ENCODE measurements around the gene CCDC33. TPM values are rescaled to one million over a fixed set of nuclear protein-coding genes. Genes with fewer than 3 reads are reported as not detected.
A peak's percentile ranks its signal among the peaks of the same experiment; 100 is the strongest.

The CCDC33 gene
- total RNA-seq (2021; ENCODE audit: unreplicated experiment), result not detected
- polyA plus RNA-seq (2012; ENCODE audit: insufficient read length), result not detected
- Bru-seq, nascent RNA, result not detected
- BruChase-seq, experiment 1, labeled RNA remaining after a 2-hour chase, result percentile 1 among the genes with signal in this experiment
- not detected for BruChase-seq, experiment 2, labeled RNA remaining after a 6-hour chase
- long read RNA-seq, result 0 reads

DNA sequence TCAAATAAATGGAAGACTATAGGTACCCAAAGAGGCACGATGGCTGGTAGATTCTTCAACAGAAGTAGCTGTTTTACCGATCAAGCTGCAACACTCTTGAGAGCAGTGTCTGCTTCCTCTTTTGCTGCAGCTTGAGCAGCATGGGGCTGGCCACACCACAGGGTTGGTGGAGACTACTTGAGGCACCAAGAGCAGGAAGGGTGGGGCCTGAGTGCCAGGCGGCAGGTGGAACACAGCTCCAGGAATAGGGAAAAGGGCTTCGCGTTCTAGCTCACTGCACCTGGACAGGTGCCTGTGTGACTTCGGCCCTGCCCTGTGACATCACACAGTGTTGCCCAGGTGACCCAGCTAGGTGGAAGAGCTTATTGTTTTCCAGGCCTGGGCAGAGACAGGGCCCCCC, at the start of gene CCDC33:
Gene CCDC33 (plus strand): TSS at position 365 of the 400 bp plus-strand sequence. CDS start 394 bp downstream, outside the sequence.
- DNase-seq (ENCODE audit: low read depth, low spot score), result no peak
- POLR2A ChIA-PET, result no interaction called here
- in situ Hi-C loops (cut with HindIII; ENCODE audit: low pct_unique_long_range_greater_than_20kb, low sequenced_read_pairs), result no loop called here

DNA sequence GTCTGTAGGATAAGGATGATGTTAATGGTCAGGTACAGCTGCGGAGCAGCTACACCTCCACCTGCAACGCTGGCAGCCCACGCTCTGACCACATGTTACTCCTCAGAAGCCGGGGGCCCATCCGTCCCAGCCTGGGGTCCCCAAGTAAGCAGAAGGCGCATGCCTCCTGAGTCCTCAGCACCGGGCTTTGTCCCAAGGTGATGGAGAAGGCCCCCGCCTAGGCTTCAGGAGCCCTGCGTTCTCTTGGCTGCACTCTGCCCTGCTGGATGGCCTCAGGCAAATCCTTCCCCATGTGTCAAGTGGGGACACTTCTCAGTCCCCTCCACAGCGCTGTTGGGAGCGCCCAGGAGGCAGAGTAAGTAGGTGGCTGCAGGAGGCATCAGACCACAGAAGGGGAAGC, 47.9 kb upstream of the CCDC33 start:
- H3K9me3 ChIP-seq (ENCODE audit: control insufficient read depth, insufficient read depth, low read depth, low read length), result no peaks in the 10 kb centered on the region
- no TSS peak for BruUV-seq (replicated peaks)
- no peaks in the 10 kb centered on the region for H3K27me3 ChIP-seq (ENCODE audit: control insufficient read depth, insufficient read depth, low read length)
- intact Hi-C loops (cut with micrococcal nuclease; ENCODE audit: unreplicated experiment), result no loop called here
- no peak for DNase-seq (ENCODE audit: low read depth, low spot score)
- no peaks in the 10 kb centered on the region for H3K36me3 ChIP-seq (ENCODE audit: control insufficient read depth, insufficient read depth, low read length)
- TF ChIP-seq SIN3A (IDR thresholded peaks at IDR 0.05; ENCODE audit: borderline replicate concordance, insufficient read depth, low read depth, low read length) (no peak), TCF7L2 (IDR thresholded peaks at IDR 0.05; ENCODE audit: low read depth, low read length) (no peak), POLR2AphosphoS5 (IDR thresholded peaks at IDR 0.05; ENCODE audit: low read depth, low read length) (no peak)
- TF ChIP-seq, protein P1, sequence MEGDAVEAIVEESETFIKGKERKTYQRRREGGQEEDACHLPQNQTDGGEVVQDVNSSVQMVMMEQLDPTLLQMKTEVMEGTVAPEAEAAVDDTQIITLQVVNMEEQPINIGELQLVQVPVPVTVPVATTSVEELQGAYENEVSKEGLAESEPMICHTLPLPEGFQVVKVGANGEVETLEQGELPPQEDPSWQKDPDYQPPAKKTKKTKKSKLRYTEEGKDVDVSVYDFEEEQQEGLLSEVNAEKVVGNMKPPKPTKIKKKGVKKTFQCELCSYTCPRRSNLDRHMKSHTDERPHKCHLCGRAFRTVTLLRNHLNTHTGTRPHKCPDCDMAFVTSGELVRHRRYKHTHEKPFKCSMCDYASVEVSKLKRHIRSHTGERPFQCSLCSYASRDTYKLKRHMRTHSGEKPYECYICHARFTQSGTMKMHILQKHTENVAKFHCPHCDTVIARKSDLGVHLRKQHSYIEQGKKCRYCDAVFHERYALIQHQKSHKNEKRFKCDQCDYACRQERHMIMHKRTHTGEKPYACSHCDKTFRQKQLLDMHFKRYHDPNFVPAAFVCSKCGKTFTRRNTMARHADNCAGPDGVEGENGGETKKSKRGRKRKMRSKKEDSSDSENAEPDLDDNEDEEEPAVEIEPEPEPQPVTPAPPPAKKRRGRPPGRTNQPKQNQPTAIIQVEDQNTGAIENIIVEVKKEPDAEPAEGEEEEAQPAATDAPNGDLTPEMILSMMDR (IDR thresholded peaks at IDR 0.05), result no peak
- TF ChIP-seq, protein P2, sequence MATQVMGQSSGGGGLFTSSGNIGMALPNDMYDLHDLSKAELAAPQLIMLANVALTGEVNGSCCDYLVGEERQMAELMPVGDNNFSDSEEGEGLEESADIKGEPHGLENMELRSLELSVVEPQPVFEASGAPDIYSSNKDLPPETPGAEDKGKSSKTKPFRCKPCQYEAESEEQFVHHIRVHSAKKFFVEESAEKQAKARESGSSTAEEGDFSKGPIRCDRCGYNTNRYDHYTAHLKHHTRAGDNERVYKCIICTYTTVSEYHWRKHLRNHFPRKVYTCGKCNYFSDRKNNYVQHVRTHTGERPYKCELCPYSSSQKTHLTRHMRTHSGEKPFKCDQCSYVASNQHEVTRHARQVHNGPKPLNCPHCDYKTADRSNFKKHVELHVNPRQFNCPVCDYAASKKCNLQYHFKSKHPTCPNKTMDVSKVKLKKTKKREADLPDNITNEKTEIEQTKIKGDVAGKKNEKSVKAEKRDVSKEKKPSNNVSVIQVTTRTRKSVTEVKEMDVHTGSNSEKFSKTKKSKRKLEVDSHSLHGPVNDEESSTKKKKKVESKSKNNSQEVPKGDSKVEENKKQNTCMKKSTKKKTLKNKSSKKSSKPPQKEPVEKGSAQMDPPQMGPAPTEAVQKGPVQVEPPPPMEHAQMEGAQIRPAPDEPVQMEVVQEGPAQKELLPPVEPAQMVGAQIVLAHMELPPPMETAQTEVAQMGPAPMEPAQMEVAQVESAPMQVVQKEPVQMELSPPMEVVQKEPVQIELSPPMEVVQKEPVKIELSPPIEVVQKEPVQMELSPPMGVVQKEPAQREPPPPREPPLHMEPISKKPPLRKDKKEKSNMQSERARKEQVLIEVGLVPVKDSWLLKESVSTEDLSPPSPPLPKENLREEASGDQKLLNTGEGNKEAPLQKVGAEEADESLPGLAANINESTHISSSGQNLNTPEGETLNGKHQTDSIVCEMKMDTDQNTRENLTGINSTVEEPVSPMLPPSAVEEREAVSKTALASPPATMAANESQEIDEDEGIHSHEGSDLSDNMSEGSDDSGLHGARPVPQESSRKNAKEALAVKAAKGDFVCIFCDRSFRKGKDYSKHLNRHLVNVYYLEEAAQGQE (IDR thresholded peaks at IDR 0.05; ENCODE audit: insufficient read depth in 1 of 2, low read depth in 2 of 2, low read length in 1 of 2), result no peak
- CTCF ChIA-PET, result no interaction called here
- H3K4me1 ChIP-seq (ENCODE audit: control insufficient read depth, insufficient read depth, low read length), result no peaks in the 10 kb centered on the region
- in situ Hi-C loops (cut with HindIII; ENCODE audit: low pct_unique_long_range_greater_than_20kb, low sequenced_read_pairs), result no loop called here
- no peak overlapping the region for H3K27ac ChIP-seq (ENCODE audit: low read length)
- no peak for ATAC-seq
- no peak overlapping the region for H3K4me3 ChIP-seq (ENCODE audit: low read depth in 2 of 2, low read length in 2 of 2)
- POLR2A ChIA-PET, result no interaction called here

More for the DNA sequence above, at the start of gene CCDC33:
- ATAC-seq, result no peak
- Histone ChIP-seq H3K27me3 (ENCODE audit: control insufficient read depth, insufficient read depth, low read length) (no peaks in the 10 kb centered on the region), H3K4me3 (ENCODE audit: low read depth in 2 of 2, low read length in 2 of 2) (no peak within 1 kb of the TSS), H3K4me1 (ENCODE audit: control insufficient read depth, insufficient read depth, low read length) (peaks cover 23% of the 10 kb centered on the region), H3K9me3 (ENCODE audit: control insufficient read depth, insufficient read depth, low read depth, low read length) (no peaks in the 10 kb centered on the region), H3K27ac (ENCODE audit: low read length) (no peak within 1 kb of the TSS), H3K36me3 (ENCODE audit: control insufficient read depth, insufficient read depth, low read length) (no peaks in the 10 kb centered on the region)
- CTCF ChIA-PET, result interaction anchor here (0.6 to 0.7 kb wide), 2 partner anchors 12 to 307 kb away, joined by 10 to 12 read pairs; no protein-coding TSS in a partner anchor
- no TSS peak for BruUV-seq (replicated peaks)
- intact Hi-C loops (cut with micrococcal nuclease; ENCODE audit: unreplicated experiment), result no loop called here
- TF ChIP-seq, protein P2 (IDR thresholded peaks at IDR 0.05; ENCODE audit: insufficient read depth in 1 of 2, low read depth in 2 of 2, low read length in 1 of 2), result no peak
- TF ChIP-seq SIN3A (IDR thresholded peaks at IDR 0.05; ENCODE audit: borderline replicate concordance, insufficient read depth, low read depth, low read length) (no peak), POLR2AphosphoS5 (IDR thresholded peaks at IDR 0.05; ENCODE audit: low read depth, low read length) (no peak), TCF7L2 (IDR thresholded peaks at IDR 0.05; ENCODE audit: low read depth, low read length) (no peak)
- TF ChIP-seq, protein P1 (IDR thresholded peaks at IDR 0.05), result no peak

Data from Panc1 (cell line).